Measurements from ENCODE around the gene PNCK.

DNA sequence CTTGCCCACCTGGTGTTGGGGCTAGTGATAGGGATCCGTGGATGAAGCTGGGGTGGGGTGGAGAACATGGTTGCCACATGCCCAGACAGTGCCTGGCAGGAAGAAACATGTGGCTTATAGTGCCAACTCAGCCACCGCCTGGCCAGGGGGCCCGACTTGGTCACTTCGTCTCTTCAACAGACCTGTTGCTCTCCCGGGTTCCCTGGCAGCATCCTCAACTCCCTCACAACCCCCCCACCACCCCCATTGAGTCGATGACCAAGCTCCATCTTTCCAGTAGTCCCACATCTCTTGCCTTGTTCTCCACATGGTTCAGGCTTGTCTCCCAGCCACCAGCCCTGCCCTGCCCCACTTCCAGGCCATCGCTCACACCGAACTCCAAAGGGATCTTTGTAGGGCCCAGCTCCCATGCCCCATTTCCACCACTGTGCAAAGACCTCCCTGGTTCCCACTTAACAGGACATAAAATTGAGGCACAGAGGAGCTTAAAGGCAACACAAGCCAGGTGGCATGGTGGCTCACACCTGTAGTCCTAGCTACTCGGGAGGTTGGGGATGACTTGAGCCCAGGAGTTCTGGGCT is 7.8 kb downstream of the PNCK start:
- TF ChIP-seq POLR2A (IDR thresholded peaks at IDR 0.05; ENCODE audit: low read length) (no peak), GATA1 (IDR thresholded peaks at IDR 0.05; ENCODE audit: low read depth, low read length) (no peak)

Measured in erythroblast (primary cell).